ENCODE measurements around the gene KDM2A.
A peak's percentile ranks its signal among the peaks of the same experiment; 100 is the strongest.
"Not testable (repeated sequence)": the region's sequence is repeated elsewhere in the genome, so short reads cannot be mapped to it uniquely, and the experiment has no call there.

KDM2A gene

DNA sequence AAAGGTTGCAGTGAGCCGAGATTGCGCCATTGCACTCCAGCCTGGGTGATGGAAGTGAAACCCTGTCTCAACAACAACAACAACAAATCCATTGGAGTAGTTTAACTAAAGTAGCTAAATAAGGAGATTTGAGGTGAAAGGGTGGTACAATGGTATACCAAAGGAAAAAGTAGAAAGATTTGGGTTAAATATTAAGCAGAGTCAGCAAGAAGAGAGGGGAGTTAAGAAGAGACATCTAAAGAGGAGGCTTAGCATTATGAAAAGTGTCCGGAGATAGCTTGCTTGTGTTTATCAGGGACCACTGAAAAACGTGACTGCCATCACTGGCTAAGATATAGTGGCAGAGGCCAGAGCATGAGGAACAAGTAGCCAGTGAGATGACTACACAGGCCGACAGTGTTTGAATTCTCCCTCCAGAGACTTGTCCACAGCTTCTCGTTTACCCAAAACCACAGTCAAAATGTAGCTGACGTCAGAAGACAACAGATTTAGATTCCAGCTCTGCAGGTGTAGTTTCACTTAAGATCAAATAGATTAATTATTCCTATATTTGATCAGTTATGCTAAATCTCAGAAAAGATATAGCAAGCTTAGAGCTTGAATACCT, 114.6 kb downstream of the KDM2A start:
- 0 out of 22 replicates have a peak overlapping the region, but pooled peaks of 1 of the 11 experiments have one; percentile 7 for H3K27ac ChIP-seq
- no peak for TF ChIP-seq Cebpa-rat (IDR thresholded peaks at IDR 0.05)
- H3K36me3 ChIP-seq = peaks cover 62 to 93% (median 84%) of the 10 kb centered on the region in 11 experiments
- peaks cover 7 to 27% (median 16%) of the 10 kb centered on the region in 10 experiments for H3K4me1 ChIP-seq
- peaks cover 8 to 95% (median 37%) of the 10 kb centered on the region in 11 experiments; a peak in 21 of 22 replicates for H4K20me1 ChIP-seq
- H3K9me3 ChIP-seq (replicated peaks in 1 of 11) = no peaks in the 10 kb centered on the region
- no peak overlapping the region for H3K4me3 ChIP-seq
- H3K9ac ChIP-seq = no peak overlapping the region
- no peaks in the 10 kb centered on the region for H3K27me3 ChIP-seq
- peak overlapping the region in 3 of 11 experiments; percentile 0 to 27 (median 0); a peak in 2 of 22 replicates for H3K4me2 ChIP-seq

DNA sequence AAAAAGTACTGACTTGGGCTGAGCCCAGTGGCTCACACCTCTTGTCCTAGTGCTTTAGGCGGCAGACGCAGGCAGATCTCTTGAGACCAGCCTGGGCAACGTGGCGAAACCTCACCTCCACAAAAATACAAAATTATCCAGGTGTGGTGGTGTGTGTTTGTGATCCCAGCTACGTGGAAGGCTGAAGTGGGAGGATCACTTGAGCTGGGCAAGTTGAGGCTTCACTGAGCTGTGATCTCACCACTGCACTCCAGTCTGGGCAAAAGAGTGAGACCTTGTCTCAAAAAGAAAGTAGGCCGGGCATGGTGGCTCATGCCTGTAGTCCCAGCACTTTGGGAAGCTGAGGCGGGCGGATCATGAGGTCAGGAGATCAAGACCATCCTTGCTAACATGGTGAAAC, 115.5 kb downstream of the KDM2A start:
- Histone ChIP-seq H4K20me1 (peaks cover 17 to 98% (median 45%) of the 10 kb centered on the region in 11 experiments), H3K27ac (0 out of 22 replicates have a peak overlapping the region, but pooled peaks of 1 of the 11 experiments have one; percentile 16), H3K36me3 (peaks cover 54 to 84% (median 75%) of the 10 kb centered on the region in 11 experiments), H3K4me1 (peaks cover 16 to 36% (median 25%) of the 10 kb centered on the region in 10 experiments)
- H3K27me3 ChIP-seq; H3K4me2 ChIP-seq; H3K9ac ChIP-seq; H3K9me3 ChIP-seq (replicated peaks in 1 of 11); H3K4me3 ChIP-seq: not testable (repeated sequence)

DNA sequence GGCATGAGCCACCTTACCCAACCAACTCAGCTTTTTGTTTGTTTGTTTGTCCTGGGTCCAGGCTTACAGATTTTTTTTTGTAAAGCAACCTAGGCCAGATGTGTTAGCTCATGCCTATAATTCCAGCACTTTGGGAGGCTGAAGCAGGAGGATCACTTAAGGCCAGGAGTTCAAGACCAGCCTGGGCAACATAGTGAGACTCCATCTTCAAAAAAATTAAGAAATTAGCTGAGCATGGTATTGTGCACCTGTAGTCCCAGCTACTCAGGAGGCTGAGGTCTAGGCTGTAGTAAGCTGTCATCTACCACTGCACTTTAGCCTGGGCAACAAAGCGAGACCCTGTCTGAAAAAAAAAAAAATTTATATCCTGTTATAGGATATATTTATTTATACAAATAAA, 118.5 kb downstream of the KDM2A start:
- Histone ChIP-seq H3K27me3 (no peaks in the 10 kb centered on the region), H3K9ac (peak overlapping the region in 1 of 11 experiments; percentile 57; a peak in 1 of 22 replicates), H3K4me2 (peak overlapping the region in 3 of 11 experiments; percentile 42 to 93 (median 54); a peak in 6 of 22 replicates), H3K4me3 (no peak overlapping the region), H3K27ac (no peak overlapping the region), H3K36me3 (peaks cover 33 to 68% (median 52%) of the 10 kb centered on the region in 11 experiments), H3K9me3 (replicated peaks in 1 of 11) (no peaks in the 10 kb centered on the region), H4K20me1 (peaks cover 40 to 97% (median 62%) of the 10 kb centered on the region in 11 experiments), H3K4me1 (peaks cover 32 to 52% (median 41%) of the 10 kb centered on the region in 10 experiments)
- no peak for TF ChIP-seq Cebpa-rat (IDR thresholded peaks at IDR 0.05)

DNA sequence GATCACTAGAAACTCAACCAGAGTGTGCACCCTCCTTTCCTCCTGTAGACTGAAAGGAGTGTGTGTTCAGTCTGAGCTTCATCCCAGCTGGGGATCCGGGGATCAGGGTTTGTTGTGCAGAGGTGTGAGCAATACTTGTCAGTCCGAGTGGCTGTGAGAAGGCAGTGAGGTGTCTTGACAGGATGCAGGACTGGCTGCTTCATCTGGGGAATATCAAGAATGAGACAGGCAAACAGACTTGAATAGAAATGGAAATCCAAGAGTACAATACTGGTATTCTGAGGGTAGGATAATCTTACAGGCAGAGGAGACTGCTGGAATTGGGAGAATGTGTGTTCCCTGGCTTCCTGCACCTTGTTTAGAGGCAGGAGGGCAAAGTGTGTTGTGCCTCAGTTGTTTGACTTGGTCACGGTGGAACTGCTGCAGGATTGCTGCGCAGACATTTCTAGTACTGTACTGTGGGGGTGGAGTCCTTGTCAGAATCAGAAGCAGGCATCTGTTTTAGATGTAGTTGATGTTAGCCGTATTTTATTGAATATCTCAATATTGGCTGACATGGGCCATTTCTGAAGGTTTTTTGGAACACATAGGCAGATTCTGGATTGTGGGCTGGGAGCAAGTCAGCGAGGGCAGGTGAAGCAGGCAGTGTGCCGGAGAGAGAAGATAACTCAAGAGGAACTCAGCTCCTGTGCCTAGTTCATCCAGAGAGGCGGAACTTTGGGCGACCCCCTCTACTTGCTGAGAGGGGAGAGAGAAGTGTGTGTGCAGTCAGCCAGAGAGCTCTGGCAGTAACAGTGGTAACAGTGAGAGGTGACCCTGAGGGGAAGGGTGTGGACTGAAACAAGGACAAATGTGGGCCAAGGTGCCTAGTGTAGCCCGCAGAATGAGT, 120.1 kb downstream of the KDM2A start:
- Histone ChIP-seq H3K36me3 (peaks cover 37 to 68% (median 53%) of the 10 kb centered on the region in 11 experiments), H3K4me1 (peaks cover 34 to 56% (median 42%) of the 10 kb centered on the region in 10 experiments), H3K27ac (peak overlapping the region in 10 of 11 experiments; percentile 0 to 97 (median 88); a peak in 18 of 22 replicates), H4K20me1 (peaks cover 56 to 98% (median 78%) of the 10 kb centered on the region in 11 experiments), H3K27me3 (no peaks in the 10 kb centered on the region), H3K4me2 (peak overlapping the region; percentile 72 to 99 (median 88)), H3K9ac (peak overlapping the region; percentile 50 to 98 (median 93); a peak in 20 of 22 replicates), H3K9me3 (replicated peaks in 1 of 11) (no peaks in the 10 kb centered on the region), H3K4me3 (peak overlapping the region; percentile 35 to 95 (median 83); a peak in 18 of 20 replicates)
- no peak for TF ChIP-seq Cebpa-rat (IDR thresholded peaks at IDR 0.05)

DNA sequence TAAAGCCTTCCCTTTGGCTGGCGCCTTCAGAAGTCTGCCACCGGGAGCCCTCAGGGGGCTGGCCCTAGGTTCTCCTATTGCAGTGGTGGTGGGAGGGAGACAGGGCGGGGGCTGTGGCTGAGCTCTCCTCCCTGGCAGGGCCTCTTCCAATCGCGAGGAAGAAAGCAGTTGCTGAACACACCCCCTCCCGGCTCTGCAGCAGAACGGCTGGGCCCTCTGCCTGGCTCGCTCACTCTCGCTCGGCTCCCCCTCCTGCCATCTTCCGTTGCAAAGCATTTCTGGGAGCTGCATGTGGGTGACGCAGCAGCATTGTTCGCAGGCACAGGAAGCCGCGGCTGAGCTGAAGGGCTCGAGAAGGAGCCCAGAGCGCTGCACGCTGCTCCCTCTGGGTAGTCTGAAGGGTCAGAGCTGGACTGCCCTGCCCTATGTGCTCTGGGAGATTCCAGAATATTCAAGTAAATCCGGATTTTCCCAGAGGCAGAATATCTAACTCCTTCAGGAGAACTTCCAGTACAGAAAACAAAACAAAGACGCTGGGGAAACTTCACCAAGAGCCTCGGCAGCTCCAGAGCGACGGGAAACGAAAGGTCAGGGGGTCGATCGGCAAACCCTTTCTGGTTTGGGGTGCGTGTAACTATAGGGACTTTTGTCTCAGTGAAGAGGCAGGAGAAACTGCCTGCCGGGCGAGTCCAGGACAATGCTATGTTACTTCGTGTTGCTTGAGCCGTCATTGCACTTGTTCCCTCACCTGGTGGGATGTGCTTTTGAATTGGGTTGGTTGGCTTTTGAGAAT, 120.9 kb downstream of the KDM2A start:
- Histone ChIP-seq H3K4me1 (peaks cover 34 to 59% (median 42%) of the 10 kb centered on the region in 10 experiments), H3K4me2 (peak overlapping the region; percentile 92 to 99 (median 94)), H3K9me3 (replicated peaks in 1 of 11) (no peaks in the 10 kb centered on the region), H3K27ac (peak overlapping the region; percentile 75 to 98 (median 92)), H3K27me3 (no peaks in the 10 kb centered on the region), H3K36me3 (peaks cover 46 to 70% (median 55%) of the 10 kb centered on the region in 11 experiments), H3K4me3 (peak overlapping the region; percentile 66 to 95 (median 83)), H4K20me1 (peaks cover 64 to 98% (median 80%) of the 10 kb centered on the region in 11 experiments), H3K9ac (peak overlapping the region; percentile 83 to 98 (median 93))
- no peak for TF ChIP-seq Cebpa-rat (IDR thresholded peaks at IDR 0.05)

DNA sequence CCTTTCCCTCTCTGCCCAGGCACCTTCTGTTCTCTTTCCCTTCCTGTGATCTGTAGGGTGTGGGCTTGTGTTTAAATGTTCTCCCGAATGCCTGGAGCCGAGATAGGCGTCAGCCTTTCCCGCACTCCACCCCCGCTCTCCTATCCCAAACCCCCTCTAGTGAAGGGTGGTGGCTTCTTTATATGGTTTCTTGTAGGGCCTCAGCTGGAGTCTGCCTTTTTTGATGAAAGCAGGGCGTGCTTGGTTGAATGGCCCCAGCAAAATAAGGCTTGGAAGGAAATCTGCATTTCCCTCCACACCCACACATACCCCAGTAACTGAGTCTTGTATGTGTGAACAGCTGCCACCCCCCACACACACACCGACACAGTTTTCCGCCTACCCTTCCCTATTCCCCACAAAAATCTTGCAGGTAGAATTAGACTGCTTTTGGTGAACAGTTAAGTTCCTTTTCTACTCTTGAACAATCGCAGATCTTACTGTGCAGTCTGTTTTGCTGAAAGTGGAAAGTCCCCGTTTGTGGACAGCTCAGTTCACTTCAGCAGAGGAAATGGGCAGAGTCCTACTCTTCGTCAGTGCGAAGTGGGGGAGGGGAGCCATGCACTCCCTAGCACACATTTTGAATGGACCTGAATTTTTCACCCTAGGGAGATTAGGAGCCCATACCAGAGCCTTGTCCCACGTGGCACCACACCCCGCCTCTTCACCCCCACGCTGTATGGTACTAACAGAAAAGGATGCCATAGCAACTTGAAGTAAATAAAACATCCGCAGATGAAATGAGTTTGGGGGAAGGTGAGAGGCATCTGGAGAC, 121.7 kb downstream of the KDM2A start:
- peak overlapping the region; percentile 83 to 98 (median 93) for H3K9ac ChIP-seq
- TF ChIP-seq Cebpa-rat (IDR thresholded peaks at IDR 0.05) = no peak
- no peaks in the 10 kb centered on the region for H3K27me3 ChIP-seq
- H3K4me3 ChIP-seq = peak overlapping the region; percentile 66 to 95 (median 83)
- peak overlapping the region; percentile 86 to 99 (median 94) for H3K4me2 ChIP-seq
- H4K20me1 ChIP-seq = peaks cover 72 to 98% (median 82%) of the 10 kb centered on the region in 11 experiments
- H3K36me3 ChIP-seq = peaks cover 48 to 70% (median 55%) of the 10 kb centered on the region in 11 experiments
- H3K9me3 ChIP-seq (replicated peaks in 1 of 11) = no peaks in the 10 kb centered on the region
- peaks cover 34 to 59% (median 42%) of the 10 kb centered on the region in 10 experiments for H3K4me1 ChIP-seq
- peak overlapping the region; percentile 75 to 98 (median 92) for H3K27ac ChIP-seq

DNA sequence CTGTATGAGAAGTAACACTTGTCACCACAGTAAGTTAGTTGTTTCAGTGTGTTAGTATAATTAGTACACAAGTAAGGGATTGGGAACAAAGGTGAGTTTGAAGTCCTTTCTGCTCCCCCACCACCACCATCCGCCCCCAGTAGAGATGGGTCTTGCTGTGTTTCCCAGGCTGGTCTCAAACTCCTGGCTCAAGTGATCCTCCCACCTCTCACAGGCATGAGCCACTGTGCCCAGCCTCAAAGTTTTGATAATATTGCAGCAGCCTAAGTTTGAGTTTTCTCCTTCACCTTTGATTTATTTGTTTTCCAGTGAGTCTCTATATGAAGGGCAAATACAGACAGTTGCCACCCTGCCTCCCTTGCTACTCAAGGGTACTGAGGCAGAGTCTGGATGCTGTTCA, 123.5 kb downstream of the KDM2A start:
- Histone ChIP-seq H3K36me3 (peaks cover 55 to 68% (median 58%) of the 10 kb centered on the region in 11 experiments), H3K4me2 (peak overlapping the region; percentile 86 to 99 (median 94); a peak in 21 of 22 replicates), H3K27ac (no peak overlapping the region; a peak in 1 of 22 replicates), H3K4me1 (peaks cover 34 to 54% (median 40%) of the 10 kb centered on the region in 10 experiments), H3K27me3 (no peaks in the 10 kb centered on the region), H3K9ac (peak overlapping the region in 9 of 11 experiments; percentile 89 to 98 (median 93); a peak in 19 of 22 replicates), H3K9me3 (replicated peaks in 1 of 11) (no peaks in the 10 kb centered on the region), H3K4me3 (peak overlapping the region in 7 of 10 experiments; percentile 79 to 95 (median 84); a peak in 8 of 20 replicates), H4K20me1 (peaks cover 84 to 95% (median 88%) of the 10 kb centered on the region in 11 experiments)
- no peak for TF ChIP-seq Cebpa-rat (IDR thresholded peaks at IDR 0.05)

All from BLaER1 treated with 17β-estradiol and CSF1 and Interleukin-3, amounts not matched to agents 10 nM and 100 nM (cell line).